GM18861 (cell line): ENCODE results near the gene CCR8.

Experiments
- ATAC-seq: cut with Tn5 transposase; IDR thresholded peaks from one replicate; pipeline ENCODE4 v1.9.1; 2021; ENCODE audit not compliant: unreplicated experiment

The CCR8 gene, protein sequence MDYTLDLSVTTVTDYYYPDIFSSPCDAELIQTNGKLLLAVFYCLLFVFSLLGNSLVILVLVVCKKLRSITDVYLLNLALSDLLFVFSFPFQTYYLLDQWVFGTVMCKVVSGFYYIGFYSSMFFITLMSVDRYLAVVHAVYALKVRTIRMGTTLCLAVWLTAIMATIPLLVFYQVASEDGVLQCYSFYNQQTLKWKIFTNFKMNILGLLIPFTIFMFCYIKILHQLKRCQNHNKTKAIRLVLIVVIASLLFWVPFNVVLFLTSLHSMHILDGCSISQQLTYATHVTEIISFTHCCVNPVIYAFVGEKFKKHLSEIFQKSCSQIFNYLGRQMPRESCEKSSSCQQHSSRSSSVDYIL

DNA sequence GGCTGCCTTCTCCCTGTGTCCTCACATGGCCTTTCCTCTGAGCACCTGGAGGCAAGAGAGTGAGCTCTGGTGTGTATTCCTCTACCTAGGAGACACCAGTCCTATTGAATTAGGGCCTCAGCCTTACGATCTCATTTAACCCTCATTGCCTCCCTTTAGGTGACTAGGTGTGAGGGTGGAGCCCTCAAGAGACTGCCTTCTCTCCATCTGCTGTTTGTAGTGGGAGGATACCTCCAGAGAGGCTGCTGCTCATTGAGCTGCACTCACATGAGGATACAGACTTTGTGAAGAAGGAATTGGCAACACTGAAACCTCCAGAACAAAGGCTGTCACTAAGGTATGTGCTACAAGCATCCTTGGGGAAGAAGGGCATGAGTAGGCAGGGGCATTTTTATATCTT is at the start of gene CCR8:
Gene CCR8, plus strand, starts transcription at position 217 of the 400 bp plus-strand sequence. CDS start 2,623 bp downstream, outside the sequence.
- no peak for ATAC-seq

DNA sequence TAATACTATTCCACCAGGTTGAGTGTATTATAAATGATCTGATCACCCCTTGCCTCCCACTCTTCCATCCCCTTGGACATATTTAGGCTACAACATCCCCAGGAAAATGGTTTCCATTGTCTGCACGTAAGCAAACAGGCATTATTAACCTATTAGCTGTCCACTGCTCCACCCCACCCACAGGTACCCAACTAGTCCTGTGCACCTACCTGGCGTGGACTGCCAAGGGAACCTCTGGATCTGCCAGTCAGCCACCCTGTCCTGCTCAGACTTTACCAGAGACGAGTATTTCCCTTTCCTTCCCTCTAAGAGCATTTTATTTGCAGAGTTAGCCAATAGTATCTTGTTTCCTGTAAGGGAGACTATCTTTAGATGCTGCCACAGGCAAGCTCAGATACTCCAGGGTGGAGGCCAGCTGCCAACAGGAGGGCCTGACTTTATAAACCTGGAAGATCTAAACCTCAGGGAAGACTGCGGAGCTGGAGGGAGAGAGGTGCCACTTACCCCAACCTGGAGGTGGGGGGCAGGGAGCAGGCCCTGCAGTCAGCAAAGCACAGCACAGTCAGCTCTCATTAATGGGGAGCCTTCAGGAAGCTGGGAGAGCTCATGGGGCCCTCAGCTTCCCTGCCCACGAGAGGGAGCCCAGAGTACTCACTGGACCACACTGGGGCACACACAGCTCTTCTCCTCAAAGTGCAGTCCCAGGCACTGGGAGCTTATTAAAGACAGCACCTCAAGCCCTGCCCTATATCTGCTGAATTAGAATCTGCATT is 49.6 kb upstream of the CCR8 start, which contains the start of gene CX3CR1:
Gene CX3CR1, minus strand, starts transcription at position 292 of the 773 bp plus-strand sequence. CDS start 13,527 bp downstream, outside the sequence.
- ATAC-seq: no peak

GRCh38 chr3:39280571-39280970 is 48.9 kb upstream of the CCR8 start:
- no peak for ATAC-seq

GRCh38 chr3:39281533-39281932 is 48.0 kb upstream of the CCR8 start:
- ATAC-seq: no peak

GRCh38 chr3:39282057-39282456 is 47.5 kb upstream of the CCR8 start:
- ATAC-seq: no peak

DNA sequence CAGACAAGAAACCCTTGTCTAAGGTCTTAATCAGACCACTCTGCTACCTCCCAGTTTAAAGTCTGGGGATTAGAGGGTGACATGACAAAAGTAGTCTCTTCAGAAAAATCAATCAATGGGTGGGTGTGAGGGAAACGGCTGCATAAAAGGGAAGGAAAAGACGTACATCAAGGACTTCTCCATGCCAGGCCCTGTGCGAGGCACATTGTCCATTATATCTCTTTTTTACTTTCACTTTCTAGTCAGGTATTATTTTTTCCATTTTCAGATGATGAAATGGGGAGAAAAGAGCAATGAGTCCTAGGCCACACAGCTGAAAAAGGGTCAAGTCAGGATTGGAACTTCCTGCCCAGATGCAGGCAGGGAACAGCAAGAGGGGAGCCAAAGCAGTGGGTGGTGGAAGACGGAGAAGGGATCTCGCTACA is 45.0 kb upstream of the CCR8 start:
- no peak for ATAC-seq

DNA sequence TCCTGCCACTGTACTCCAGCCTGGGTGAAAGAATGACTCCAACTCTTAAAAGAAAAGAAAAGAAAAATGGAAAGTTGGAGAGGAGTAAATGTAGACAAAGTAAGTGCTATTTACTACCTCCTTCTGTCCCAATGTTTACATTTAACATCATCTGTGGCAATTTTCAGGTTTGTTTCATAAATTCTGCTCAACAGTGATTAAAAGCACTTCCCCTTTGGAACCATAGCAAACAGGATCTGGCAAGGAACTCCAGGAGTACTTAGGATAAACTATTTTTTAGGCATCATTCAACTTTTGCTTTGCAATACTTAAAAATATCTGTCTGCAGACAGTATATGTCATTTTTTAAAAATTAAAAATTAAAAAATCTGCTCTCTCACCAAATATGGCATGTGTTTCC is 44.2 kb upstream of the CCR8 start:
- ATAC-seq: no peak

GRCh38 chr3:39286771-39287170 is 42.7 kb upstream of the CCR8 start:
- no peak for ATAC-seq

GRCh38 chr3:39287216-39288164 is 42.0 kb upstream of the CCR8 start:
- no peak for ATAC-seq

DNA sequence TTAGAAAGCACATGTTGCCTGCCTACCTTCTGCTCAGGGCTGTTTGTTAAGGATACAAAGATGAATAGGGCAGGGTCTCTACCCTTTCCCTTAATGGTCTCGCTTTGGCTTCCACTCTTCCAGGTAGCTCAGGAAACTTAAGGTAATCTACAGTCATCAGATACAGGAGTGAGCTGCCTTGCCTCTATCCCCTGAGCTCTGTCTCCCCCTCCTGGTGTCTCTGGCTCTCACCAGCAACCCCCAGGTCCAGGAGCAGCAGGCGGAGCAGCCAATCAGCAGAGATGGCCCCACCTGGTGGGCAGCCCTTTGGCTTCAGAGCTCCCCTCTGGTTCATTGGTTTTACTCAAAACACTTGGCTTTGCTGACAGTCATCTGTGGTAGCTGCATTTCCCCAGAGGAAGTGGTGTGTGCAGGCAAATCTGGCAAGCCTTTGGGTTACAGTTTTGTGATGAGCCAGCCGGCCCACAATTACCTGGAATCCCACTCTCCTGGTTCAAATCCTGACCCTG is 41.2 kb upstream of the CCR8 start:
- ATAC-seq: peak; percentile 95

DNA sequence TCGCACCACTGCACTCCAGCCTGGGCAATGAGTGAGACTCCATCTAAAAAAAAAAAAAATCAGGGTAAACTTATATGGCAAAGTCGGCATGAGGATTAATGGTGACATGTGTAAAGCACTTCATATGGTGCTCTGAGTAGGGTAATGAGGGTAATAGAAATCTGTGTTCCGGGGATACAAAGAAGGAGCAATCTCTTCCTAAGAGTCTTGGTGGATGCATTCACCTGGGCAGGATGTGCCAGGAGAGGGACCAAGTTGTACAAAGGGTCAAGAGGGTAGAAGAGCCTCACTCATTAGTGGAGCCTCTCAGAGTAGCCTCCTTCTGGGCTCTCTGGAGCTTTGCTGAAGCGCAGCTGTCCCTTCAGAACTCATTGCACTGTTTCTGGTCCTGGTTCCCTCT is 40.4 kb upstream of the CCR8 start:
- no peak for ATAC-seq

DNA sequence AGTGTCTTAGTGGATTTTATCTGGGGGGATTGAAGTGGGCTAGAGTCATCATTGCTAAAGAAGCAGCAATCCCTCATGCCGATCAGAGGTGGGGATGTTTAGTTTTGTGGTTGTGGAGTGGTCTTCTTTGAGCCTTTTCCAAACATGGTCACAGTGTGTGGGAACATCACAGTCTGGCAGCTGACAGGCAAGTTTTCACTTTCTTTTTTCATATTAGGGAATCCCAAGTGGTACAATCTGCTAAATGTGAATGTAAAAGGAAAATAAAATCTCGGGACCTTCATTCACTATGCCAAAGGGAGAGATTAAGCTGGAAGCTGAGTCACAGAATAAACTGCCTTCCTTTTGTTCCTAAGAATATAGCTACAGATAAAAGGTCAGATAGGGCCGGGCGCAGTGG is 39.3 kb upstream of the CCR8 start:
- no peak for ATAC-seq

GRCh38 chr3:39291903-39292329 is 37.6 kb upstream of the CCR8 start:
- ATAC-seq: no peak

- ATAC-seq: no peak
Observed at GRCh38 chr3:39292961-39293360, 36.5 kb upstream of the CCR8 start.

- ATAC-seq: no peak
Observed at GRCh38 chr3:39294446-39295183, 34.9 kb upstream of the CCR8 start.

- peak; percentile 89 for ATAC-seq
Observed at GRCh38 chr3:39295184-39295775, 34.2 kb upstream of the CCR8 start.

DNA sequence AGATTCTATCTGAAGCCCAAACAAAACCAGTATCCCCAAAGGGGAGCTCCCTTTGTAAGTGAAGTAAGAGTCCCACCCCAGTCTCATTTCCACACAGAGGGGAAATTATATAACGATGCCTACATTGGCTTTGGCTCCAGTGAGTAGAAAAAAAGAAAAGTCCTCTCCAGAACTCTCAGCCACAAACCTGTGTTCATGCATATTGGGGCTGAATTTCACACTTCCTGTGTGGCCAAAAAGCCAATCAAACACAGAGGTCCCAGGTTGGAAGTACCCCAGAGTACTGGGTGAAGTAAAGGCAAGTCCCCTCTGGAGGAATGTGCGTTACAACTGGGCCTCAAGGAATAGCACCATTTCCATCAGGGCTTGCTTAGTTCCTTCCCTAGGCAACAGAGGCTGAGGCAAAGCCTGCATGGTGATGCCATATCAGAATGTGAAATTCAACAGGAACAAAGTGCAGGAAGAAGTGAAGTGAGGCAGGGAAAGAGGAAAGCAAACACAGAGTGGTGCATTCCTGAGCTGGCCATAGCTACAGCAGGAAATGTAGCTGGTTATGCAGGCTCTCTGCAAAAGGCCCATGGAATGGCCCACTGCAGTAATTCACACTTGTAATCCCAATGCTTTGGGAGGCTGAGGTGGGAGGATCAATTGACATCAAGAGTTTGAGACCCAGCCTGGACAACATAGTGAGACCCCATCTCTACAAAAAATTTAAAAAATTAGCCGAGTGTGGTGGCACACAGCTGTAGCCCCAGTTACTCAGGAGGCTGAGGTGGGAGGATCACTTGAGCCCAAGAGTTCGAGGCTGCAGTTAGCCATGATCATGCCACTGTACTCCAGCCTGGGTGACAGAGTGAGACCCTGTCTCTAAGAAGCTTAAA is 33.1 kb upstream of the CCR8 start:
- ATAC-seq: no peak

DNA sequence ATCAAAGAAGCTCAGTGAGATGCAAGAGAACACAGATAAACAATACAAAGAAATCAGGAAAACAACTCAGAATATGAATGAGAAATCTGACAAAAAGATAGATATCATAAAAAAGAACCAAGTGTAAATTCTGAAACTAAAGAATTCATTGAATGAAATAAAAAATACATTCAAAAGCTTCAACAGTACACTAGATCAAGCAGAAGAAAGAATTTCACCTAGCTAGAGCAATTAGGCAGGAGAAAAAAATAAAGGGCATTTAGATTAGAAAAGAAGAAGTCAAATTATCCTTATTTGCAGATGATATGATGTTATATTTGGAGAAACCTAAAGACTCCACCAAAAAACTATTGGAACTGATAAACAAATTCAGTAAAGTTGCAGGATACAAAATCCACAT is 30.2 kb upstream of the CCR8 start:
- no peak for ATAC-seq

GRCh38 chr3:39302178-39302577 is 27.3 kb upstream of the CCR8 start:
- ATAC-seq: no peak
